Pulmonary artery endothelial cell (primary cell): ENCODE data around the gene MAP1B. TPM values are rescaled to one million over a fixed set of nuclear protein-coding genes. Genes with fewer than 3 reads are reported as not detected.

Experiments
- DNase-seq: peaks from one replicate; pipeline ENCODE4 v3.0.0-alpha.2; 2011; ENCODE audit warnings: low read depth, low spot score
- total RNA-seq: library from RNA; depleted of rRNA; stranded (reverse); fragments of >200 nt; gene quantifications from 2 replicates; pipeline ENCODE4 v1.2.3, GENCODE V29; 2014

The MAP1B gene
- total RNA-seq, 1 donor from 2014 or later: 109 TPM

- no peak for DNase-seq
These were observed 115.2 kb downstream of the MAP1B start for GRCh38 chr5:72222521-72222920.

GRCh38 chr5:72223371-72223770 lies 116.1 kb downstream of the MAP1B start:
- no peak for DNase-seq

GRCh38 chr5:72224946-72225463 lies 117.7 kb downstream of the MAP1B start:
- no peak for DNase-seq

- no peak for DNase-seq
These were observed 118.5 kb downstream of the MAP1B start for GRCh38 chr5:72225741-72226140.

- no peak for DNase-seq
These were observed 119.7 kb downstream of the MAP1B start for GRCh38 chr5:72226950-72227349.

GRCh38 chr5:72228960-72229359 lies 121.7 kb downstream of the MAP1B start:
- DNase-seq: no peak

- DNase-seq: no peak
These were observed 124.9 kb downstream of the MAP1B start for GRCh38 chr5:72231991-72232703.

GRCh38 chr5:72232838-72233237 lies 125.6 kb downstream of the MAP1B start:
- DNase-seq: no peak

GRCh38 chr5:72233835-72234234 lies 126.6 kb downstream of the MAP1B start:
- DNase-seq: no peak

- DNase-seq: peak; percentile 77
These were observed 127.0 kb downstream of the MAP1B start for GRCh38 chr5:72234265-72234700.

GRCh38 chr5:72234868-72235267 lies 127.6 kb downstream of the MAP1B start:
- no peak for DNase-seq

- no peak for DNase-seq
These were observed 128.4 kb downstream of the MAP1B start for GRCh38 chr5:72235725-72236124.

GRCh38 chr5:72237415-72237814 lies 130.1 kb downstream of the MAP1B start:
- DNase-seq: no peak

- DNase-seq: no peak
These were observed 130.6 kb downstream of the MAP1B start for GRCh38 chr5:72237879-72238278.

- DNase-seq: no peak
These were observed 131.6 kb downstream of the MAP1B start for GRCh38 chr5:72238712-72239445.

- no peak for DNase-seq
These were observed 134.2 kb downstream of the MAP1B start for GRCh38 chr5:72241346-72242003.

GRCh38 chr5:72242796-72243475 lies 135.7 kb downstream of the MAP1B start:
- DNase-seq: no peak

- no peak for DNase-seq
These were observed 136.4 kb downstream of the MAP1B start for GRCh38 chr5:72243706-72244105.

GRCh38 chr5:72244862-72245371 lies 137.6 kb downstream of the MAP1B start:
- DNase-seq: no peak

GRCh38 chr5:72245546-72245945 lies 138.3 kb downstream of the MAP1B start:
- no peak for DNase-seq

- DNase-seq: no peak
These were observed 138.8 kb downstream of the MAP1B start for GRCh38 chr5:72245951-72246532.
